Dermis blood vessel endothelial cell (primary cell): Measurements from ENCODE around the gene CNTNAP2. TPM values are rescaled to one million over a fixed set of nuclear protein-coding genes. Genes with fewer than 3 reads are reported as not detected.

Experiments used
- DNase-seq: peaks from one replicate; pipeline ENCODE4 v3.0.0; 2010
- total RNA-seq: library from RNA; depleted of rRNA; stranded (reverse); fragments of >200 nt; gene quantifications from 2 replicates; pipeline ENCODE4 v1.2.3, GENCODE V29; 2014

Gene CNTNAP2
- total RNA-seq, 1 donor from 2014 or later: not detected

GRCh38 chr7:147509035-147509501 is 1392.5 kb downstream of the CNTNAP2 start:
- DNase-seq: no peak

GRCh38 chr7:147509541-147510200 is 1393.1 kb downstream of the CNTNAP2 start:
- no peak for DNase-seq

GRCh38 chr7:147510201-147510542 is 1393.6 kb downstream of the CNTNAP2 start:
- no peak for DNase-seq

- no peak for DNase-seq
Measured at GRCh38 chr7:147510923-147511322, 1394.3 kb downstream of the CNTNAP2 start.

GRCh38 chr7:147513451-147513850 is 1396.8 kb downstream of the CNTNAP2 start:
- DNase-seq: no peak

- no peak for DNase-seq
Measured at GRCh38 chr7:147516391-147516790, 1399.8 kb downstream of the CNTNAP2 start.

- no peak for DNase-seq
Measured at GRCh38 chr7:147519062-147519461, 1402.5 kb downstream of the CNTNAP2 start.

GRCh38 chr7:147523056-147523455 is 1406.5 kb downstream of the CNTNAP2 start:
- DNase-seq: no peak

- DNase-seq: no peak
Measured at GRCh38 chr7:147524726-147525250, 1408.2 kb downstream of the CNTNAP2 start.

- no peak for DNase-seq
Measured at GRCh38 chr7:147525325-147525724, 1408.7 kb downstream of the CNTNAP2 start.

- DNase-seq: no peak
Measured at GRCh38 chr7:147535701-147536111, 1419.1 kb downstream of the CNTNAP2 start.

- no peak for DNase-seq
Measured at GRCh38 chr7:147539685-147540084, 1423.1 kb downstream of the CNTNAP2 start.

- no peak for DNase-seq
Measured at GRCh38 chr7:147540743-147541142, 1424.1 kb downstream of the CNTNAP2 start.

- DNase-seq: no peak
Measured at GRCh38 chr7:147541261-147541660, 1424.7 kb downstream of the CNTNAP2 start.

- no peak for DNase-seq
Measured at GRCh38 chr7:147547252-147547897, 1430.8 kb downstream of the CNTNAP2 start.

GRCh38 chr7:147556317-147556716 is 1439.7 kb downstream of the CNTNAP2 start:
- DNase-seq: no peak

GRCh38 chr7:147563669-147564068 is 1447.1 kb downstream of the CNTNAP2 start:
- no peak for DNase-seq

GRCh38 chr7:147564786-147565476 is 1448.3 kb downstream of the CNTNAP2 start:
- no peak for DNase-seq

- no peak for DNase-seq
Measured at GRCh38 chr7:147567043-147567442, 1450.4 kb downstream of the CNTNAP2 start.

GRCh38 chr7:147569116-147569913 is 1452.7 kb downstream of the CNTNAP2 start:
- no peak for DNase-seq

- no peak for DNase-seq
Measured at GRCh38 chr7:147570390-147570789, 1453.8 kb downstream of the CNTNAP2 start.

- DNase-seq: no peak
Measured at GRCh38 chr7:147571436-147572185, 1455.0 kb downstream of the CNTNAP2 start.
